Measurements from ENCODE around the gene RBM4B. TPM values are rescaled to one million over a fixed set of nuclear protein-coding genes. Genes with fewer than 3 reads are reported as not detected.

Gene RBM4B
- total RNA-seq, 2 experiments from 2014 or later: 29.1 to 38.3 TPM

DNA sequence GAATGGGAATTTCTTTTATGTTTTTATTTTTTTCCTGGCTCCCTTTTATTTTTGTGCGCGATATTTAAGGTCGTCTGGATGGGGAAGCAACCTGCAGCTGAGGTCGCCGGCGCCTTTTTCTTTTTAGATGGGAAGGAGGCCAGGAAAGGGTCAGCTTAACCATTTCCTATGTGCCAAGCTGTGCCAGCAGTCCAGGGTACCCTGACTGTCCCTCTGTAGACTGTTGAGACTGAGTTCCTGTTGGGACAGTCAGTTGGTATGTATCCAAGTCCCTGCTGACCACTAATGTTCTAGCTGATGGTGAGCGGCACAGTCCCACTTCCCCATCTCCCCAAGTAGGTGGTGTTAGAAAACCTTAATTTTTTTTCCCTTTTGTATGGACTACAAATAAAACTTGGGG, 50.8 kb downstream of the RBM4B start:
- H3K4me2 ChIP-seq (ENCODE audit: low read length): no peak overlapping the region
- CTCF ChIA-PET (ENCODE audit: unreplicated experiment): interaction anchor here (1.1 kb wide), 1 partner anchor 9 kb away, joined by 3 read pairs; no protein-coding TSS in a partner anchor
- no peak overlapping the region for H3K27ac ChIP-seq (ENCODE audit: low read depth, low read length, poor library complexity, severe bottlenecking)
- peaks cover 8% of the 10 kb centered on the region for H3K4me1 ChIP-seq (ENCODE audit: insufficient read depth, low read length, poor library complexity, severe bottlenecking)
- peaks cover 100% of the 10 kb centered on the region for H3K36me3 ChIP-seq (ENCODE audit: insufficient read depth, low read length)
- H2AFZ ChIP-seq (ENCODE audit: low read length): no peak overlapping the region
- peaks cover 25% of the 10 kb centered on the region for H4K20me1 ChIP-seq (ENCODE audit: insufficient read depth, low read length)
- TF ChIP-seq EZH2phosphoT487 (IDR thresholded peaks at IDR 0.05; ENCODE audit: borderline replicate concordance, low read depth, low read length) (no peak), CTCF (conservative IDR thresholded peaks at IDR 0.05; ENCODE audit: low read length) (no peak)
- BruUV-seq (replicated peaks): no TSS peak
- H3K9me3 ChIP-seq (ENCODE audit: low read length): no peaks in the 10 kb centered on the region
- POLR2A ChIA-PET: interaction anchor here (1.4 kb wide), 1 partner anchor 11 kb away, joined by 3 read pairs; the partner anchor contains the start of gene RBM14
- H3K79me2 ChIP-seq (ENCODE audit: insufficient read depth, low read depth, low read length): peaks cover 99% of the 10 kb centered on the region
- no peak overlapping the region for H3K4me3 ChIP-seq (ENCODE audit: low read depth, low read length, poor library complexity, severe bottlenecking)
- DNase-seq (ENCODE audit: low spot score): no peak
- H3K9me2 ChIP-seq (ENCODE audit: insufficient read depth, low read length): no peaks in the 10 kb centered on the region
- intact Hi-C loops (cut with micrococcal nuclease; ENCODE audit: unreplicated experiment): no loop called here

DNA sequence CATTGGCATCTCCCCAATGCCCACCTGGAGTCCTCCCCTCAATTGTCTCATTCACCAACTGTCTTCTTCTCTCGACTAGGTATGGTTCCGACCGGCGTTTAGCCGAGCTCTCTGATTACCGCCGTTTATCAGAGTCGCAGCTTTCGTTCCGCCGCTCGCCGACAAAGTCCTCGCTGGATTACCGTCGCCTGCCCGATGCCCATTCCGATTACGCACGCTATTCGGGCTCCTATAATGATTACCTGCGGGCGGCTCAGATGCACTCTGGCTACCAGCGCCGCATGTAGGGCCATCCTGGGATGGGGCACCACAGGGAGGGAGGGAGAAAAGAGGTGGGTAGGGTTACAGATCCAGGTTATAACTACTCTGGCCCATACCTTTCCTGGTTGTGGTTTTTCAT, 51.3 kb downstream of the RBM4B start:
- ChIA-PET CTCF (ENCODE audit: unreplicated experiment) (no interaction called here), POLR2A (interaction anchor here (0.6 to 0.7 kb wide), 2 partner anchors 10 to 142 kb away, joined by 3 read pairs; partner anchors contain the start of gene RBM14)
- BruUV-seq (replicated peaks): no TSS peak
- intact Hi-C loops (cut with micrococcal nuclease; ENCODE audit: unreplicated experiment): no loop called here
- H3K9me2 ChIP-seq (ENCODE audit: insufficient read depth, low read length): no peaks in the 10 kb centered on the region
- H3K79me2 ChIP-seq (ENCODE audit: insufficient read depth, low read depth, low read length): peaks cover 99% of the 10 kb centered on the region
- H3K4me1 ChIP-seq (ENCODE audit: insufficient read depth, low read length, poor library complexity, severe bottlenecking): peaks cover 10% of the 10 kb centered on the region
- no peaks in the 10 kb centered on the region for H3K9me3 ChIP-seq (ENCODE audit: low read length)
- H3K4me2 ChIP-seq (ENCODE audit: low read length): no peak overlapping the region
- no peak overlapping the region for H3K27ac ChIP-seq (ENCODE audit: low read depth, low read length, poor library complexity, severe bottlenecking)
- peaks cover 100% of the 10 kb centered on the region for H3K36me3 ChIP-seq (ENCODE audit: insufficient read depth, low read length)
- no peak overlapping the region for H2AFZ ChIP-seq (ENCODE audit: low read length)
- peaks cover 25% of the 10 kb centered on the region for H4K20me1 ChIP-seq (ENCODE audit: insufficient read depth, low read length)
- no peak overlapping the region for H3K4me3 ChIP-seq (ENCODE audit: low read depth, low read length, poor library complexity, severe bottlenecking)
- no peak for TF ChIP-seq EZH2phosphoT487 (IDR thresholded peaks at IDR 0.05; ENCODE audit: borderline replicate concordance, low read depth, low read length)
- TF ChIP-seq CTCF (conservative IDR thresholded peaks at IDR 0.05; ENCODE audit: low read length): no peak
- no peak for DNase-seq (ENCODE audit: low spot score)

DNA sequence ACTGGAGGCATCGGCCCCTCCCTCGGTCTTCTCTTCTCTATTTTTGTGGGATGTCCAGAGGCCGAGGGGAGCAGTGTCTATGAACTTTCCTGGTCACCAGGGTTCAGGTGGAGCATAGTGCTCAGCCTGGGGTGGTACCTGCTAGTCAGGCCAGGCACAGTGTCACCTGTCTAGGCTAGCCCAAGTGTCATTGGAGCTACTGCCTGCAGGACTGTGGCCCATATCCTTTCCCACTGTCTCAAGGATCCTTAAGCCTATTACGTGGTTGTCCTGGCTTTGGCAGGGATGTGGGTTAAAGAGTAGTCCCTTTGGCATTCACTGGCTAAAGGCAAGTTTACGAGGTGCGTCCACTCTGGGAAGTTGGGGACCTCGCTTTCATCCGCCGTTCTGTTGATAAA, 51.9 kb downstream of the RBM4B start:
- no peaks in the 10 kb centered on the region for H3K9me3 ChIP-seq (ENCODE audit: low read length)
- H4K20me1 ChIP-seq (ENCODE audit: insufficient read depth, low read length): peaks cover 25% of the 10 kb centered on the region
- H3K27ac ChIP-seq (ENCODE audit: low read depth, low read length, poor library complexity, severe bottlenecking): no peak overlapping the region
- H2AFZ ChIP-seq (ENCODE audit: low read length): no peak overlapping the region
- no peak overlapping the region for H3K4me3 ChIP-seq (ENCODE audit: low read depth, low read length, poor library complexity, severe bottlenecking)
- H3K4me2 ChIP-seq (ENCODE audit: low read length): no peak overlapping the region
- no peaks in the 10 kb centered on the region for H3K9me2 ChIP-seq (ENCODE audit: insufficient read depth, low read length)
- intact Hi-C loops (cut with micrococcal nuclease; ENCODE audit: unreplicated experiment): no loop called here
- peaks cover 100% of the 10 kb centered on the region for H3K79me2 ChIP-seq (ENCODE audit: insufficient read depth, low read depth, low read length)
- no TSS peak for BruUV-seq (replicated peaks)
- CTCF ChIA-PET (ENCODE audit: unreplicated experiment): no interaction called here
- POLR2A ChIA-PET: interaction anchor here (0.6 to 0.7 kb wide), 2 partner anchors 9 to 143 kb away, joined by 3 read pairs; partner anchors contain the start of gene RBM14
- no peak for DNase-seq (ENCODE audit: low spot score)
- TF ChIP-seq EZH2phosphoT487 (IDR thresholded peaks at IDR 0.05; ENCODE audit: borderline replicate concordance, low read depth, low read length): no peak
- H3K4me1 ChIP-seq (ENCODE audit: insufficient read depth, low read length, poor library complexity, severe bottlenecking): peaks cover 15% of the 10 kb centered on the region
- H3K36me3 ChIP-seq (ENCODE audit: insufficient read depth, low read length): peaks cover 99% of the 10 kb centered on the region

Measured in OCI-LY7 (cell line).